Astrocyte (in vitro differentiated cells and primary cell): ENCODE data around the gene NOL4L. TPM values are rescaled to one million over a fixed set of nuclear protein-coding genes. Genes with fewer than 3 reads are reported as not detected.
"Not testable (repeated sequence)": the region's sequence is repeated elsewhere in the genome, so short reads cannot be mapped to it uniquely, and the experiment has no call there.

Experiments used
- DNase-seq: peaks from one replicate; pipeline ENCODE4 v3.0.0-alpha.2; 2010; ENCODE audit warnings: low read depth
- FAIRE-seq: peaks from 2 replicates; lab custom pipeline; 2011; peaks lifted over from hg19 to GRCh38; lab: Jason Lieb, UNC
- H2AFZ ChIP-seq: 2 replicates; pipeline ENCODE4 v1.6.0; 2012; ENCODE audit warnings: low read depth, low read length, inconsistent platforms
- H3K27ac ChIP-seq: 2 replicates; pipeline ENCODE4 v1.5.1; 2011; ENCODE audit warnings: low read depth, low read length, inconsistent platforms
- H3K27me3 ChIP-seq: 2 replicates; pipeline ENCODE4 v1.6.0; 2011; ENCODE audit warnings: low read length, inconsistent platforms; ENCODE audit not compliant: insufficient read depth
- H3K36me3 ChIP-seq: 2 replicates; pipeline ENCODE4 v1.5.1; 2011; ENCODE audit warnings: low read length, inconsistent platforms; ENCODE audit not compliant: insufficient read depth
- H3K4me1 ChIP-seq: 2 replicates; pipeline ENCODE4 v1.5.1; 2011; ENCODE audit warnings: low read length, inconsistent platforms; ENCODE audit not compliant: insufficient read depth
- H3K4me2 ChIP-seq: 2 replicates; pipeline ENCODE4 v1.6.0; 2012; ENCODE audit warnings: low read length, inconsistent platforms
- H3K4me3 ChIP-seq: 2 replicates; pipeline ENCODE4 v1.5.1; 2011; ENCODE audit warnings: low read depth, mild to moderate bottlenecking, low read length, inconsistent platforms; ENCODE audit not compliant: insufficient read depth
- H3K79me2 ChIP-seq: 2 replicates; pipeline ENCODE4 v1.6.0; 2012; ENCODE audit warnings: mild to moderate bottlenecking, low read length, inconsistent platforms; ENCODE audit not compliant: insufficient read depth
- H3K9ac ChIP-seq: 2 replicates; pipeline ENCODE4 v1.6.0; 2012; ENCODE audit warnings: mild to moderate bottlenecking, low read length, inconsistent platforms
- H3K9me3 ChIP-seq: 2 replicates; pipeline ENCODE4 v1.5.1; 2012; ENCODE audit warnings: low read depth, mild to moderate bottlenecking, low read length, inconsistent platforms; ENCODE audit not compliant: insufficient read depth
- H4K20me1 ChIP-seq: 2 replicates; pipeline ENCODE4 v1.6.0; 2012; ENCODE audit warnings: low read length, inconsistent platforms; ENCODE audit not compliant: insufficient read depth
- H3K27ac Mint-ChIP-seq: one replicate; pipeline ENCODE4 v1.8.0; 2021; ENCODE audit warnings: mild to moderate bottlenecking, mixed read lengths; ENCODE audit not compliant: unreplicated experiment
- H3K27me3 Mint-ChIP-seq: one replicate; pipeline ENCODE4 v1.8.0; 2021; ENCODE audit warnings: low read depth, mixed read lengths; ENCODE audit not compliant: unreplicated experiment
- H3K36me3 Mint-ChIP-seq: one replicate; pipeline ENCODE4 v1.8.0; 2021; ENCODE audit warnings: low read depth, mixed read lengths; ENCODE audit not compliant: unreplicated experiment
- H3K4me1 Mint-ChIP-seq: one replicate; pipeline ENCODE4 v1.8.0; 2021; ENCODE audit warnings: low read depth, mixed read lengths; ENCODE audit not compliant: unreplicated experiment
- H3K4me3 Mint-ChIP-seq: one replicate; pipeline ENCODE4 v1.8.0; 2021; ENCODE audit warnings: mild to moderate bottlenecking, moderate library complexity, mixed read lengths; ENCODE audit not compliant: unreplicated experiment
- H3K9me3 Mint-ChIP-seq: one replicate; pipeline ENCODE4 v1.8.0; 2021; ENCODE audit warnings: mild to moderate bottlenecking, mixed read lengths; ENCODE audit not compliant: unreplicated experiment
- EZH2 ChIP-seq: IDR thresholded peaks from 2 replicates; pipeline ENCODE4 v1.6.1; 2012; ENCODE audit warnings: mild to moderate bottlenecking, low read length, inconsistent platforms; ENCODE audit not compliant: insufficient read depth
- total RNA-seq: library from RNA; stranded (reverse); gene quantifications from 2 replicates; pipeline ENCODE4 v1.2.1, GENCODE V29; 2021
- TF ChIP-seq, protein P1 (sequence below): IDR thresholded peaks from 2 replicates; pipeline ENCODE4 v1.5.1; 2011; ENCODE audit warnings: low read depth, mild to moderate bottlenecking, inconsistent platforms, low read length, moderate library complexity; ENCODE audit not compliant: insufficient read depth

Gene NOL4L
- total RNA-seq, 1 donor from 2014 or later, result 35.5 TPM

DNA sequence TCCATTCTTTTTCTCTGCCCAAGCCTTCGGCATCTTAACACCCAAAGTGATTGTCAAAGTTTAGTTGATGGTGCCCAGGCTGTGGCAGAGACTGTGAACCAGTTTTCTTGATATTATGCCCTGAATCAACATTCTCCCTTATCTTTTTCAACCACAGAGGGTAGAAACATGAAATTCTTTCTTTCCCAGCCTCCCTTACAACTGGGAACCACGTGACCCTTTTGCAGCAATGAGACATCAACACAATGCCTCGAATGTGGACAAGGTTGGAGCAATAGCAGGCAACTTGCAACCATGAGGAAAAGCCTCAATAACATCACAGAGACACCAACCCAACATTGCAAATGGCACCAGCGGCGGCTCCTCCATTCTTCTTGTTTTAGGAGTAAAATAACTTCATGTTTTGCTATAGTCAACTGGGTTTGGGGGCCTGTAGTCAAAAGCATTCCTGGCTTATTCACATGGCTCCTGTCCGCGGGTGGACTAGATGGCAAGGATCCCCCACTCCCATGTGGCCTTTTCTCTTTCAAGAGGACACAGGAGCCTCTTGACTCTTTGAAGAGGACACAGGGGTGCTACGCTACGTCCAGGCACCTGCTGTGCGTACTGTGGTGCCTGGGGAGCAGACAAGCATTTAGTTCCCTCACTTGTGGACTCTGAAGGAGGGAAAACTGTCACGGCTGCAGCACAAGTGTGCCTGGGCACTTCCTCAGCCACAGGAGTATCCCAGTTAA is 90.5 kb downstream of the NOL4L start:
- Histone ChIP-seq H3K27me3 (no peaks in the 10 kb centered on the region), H3K27ac (no peak overlapping the region), H3K36me3 (no peaks in the 10 kb centered on the region), H3K4me1 (peaks cover 4% of the 10 kb centered on the region), H2AFZ (peak overlapping the region; percentile 9), H3K9ac (no peak overlapping the region), H3K9me3 (no peaks in the 10 kb centered on the region), H3K4me2 (no peak overlapping the region), H4K20me1 (no peaks in the 10 kb centered on the region), H3K79me2 (no peaks in the 10 kb centered on the region), H3K4me3 (no peak overlapping the region)
- H3K36me3 Mint-ChIP-seq, result peaks cover 4% of the 10 kb centered on the region
- DNase-seq (no peak), FAIRE-seq (no peak)
- no peak overlapping the region for H3K4me3 Mint-ChIP-seq
- H3K9me3 Mint-ChIP-seq, result no peaks in the 10 kb centered on the region
- TF ChIP-seq, protein P1, sequence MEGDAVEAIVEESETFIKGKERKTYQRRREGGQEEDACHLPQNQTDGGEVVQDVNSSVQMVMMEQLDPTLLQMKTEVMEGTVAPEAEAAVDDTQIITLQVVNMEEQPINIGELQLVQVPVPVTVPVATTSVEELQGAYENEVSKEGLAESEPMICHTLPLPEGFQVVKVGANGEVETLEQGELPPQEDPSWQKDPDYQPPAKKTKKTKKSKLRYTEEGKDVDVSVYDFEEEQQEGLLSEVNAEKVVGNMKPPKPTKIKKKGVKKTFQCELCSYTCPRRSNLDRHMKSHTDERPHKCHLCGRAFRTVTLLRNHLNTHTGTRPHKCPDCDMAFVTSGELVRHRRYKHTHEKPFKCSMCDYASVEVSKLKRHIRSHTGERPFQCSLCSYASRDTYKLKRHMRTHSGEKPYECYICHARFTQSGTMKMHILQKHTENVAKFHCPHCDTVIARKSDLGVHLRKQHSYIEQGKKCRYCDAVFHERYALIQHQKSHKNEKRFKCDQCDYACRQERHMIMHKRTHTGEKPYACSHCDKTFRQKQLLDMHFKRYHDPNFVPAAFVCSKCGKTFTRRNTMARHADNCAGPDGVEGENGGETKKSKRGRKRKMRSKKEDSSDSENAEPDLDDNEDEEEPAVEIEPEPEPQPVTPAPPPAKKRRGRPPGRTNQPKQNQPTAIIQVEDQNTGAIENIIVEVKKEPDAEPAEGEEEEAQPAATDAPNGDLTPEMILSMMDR, result no peak
- no peak for TF ChIP-seq EZH2
- H3K27ac Mint-ChIP-seq, result no peak overlapping the region
- H3K4me1 Mint-ChIP-seq, result peaks cover 8% of the 10 kb centered on the region
- H3K27me3 Mint-ChIP-seq, result no peaks in the 10 kb centered on the region

DNA sequence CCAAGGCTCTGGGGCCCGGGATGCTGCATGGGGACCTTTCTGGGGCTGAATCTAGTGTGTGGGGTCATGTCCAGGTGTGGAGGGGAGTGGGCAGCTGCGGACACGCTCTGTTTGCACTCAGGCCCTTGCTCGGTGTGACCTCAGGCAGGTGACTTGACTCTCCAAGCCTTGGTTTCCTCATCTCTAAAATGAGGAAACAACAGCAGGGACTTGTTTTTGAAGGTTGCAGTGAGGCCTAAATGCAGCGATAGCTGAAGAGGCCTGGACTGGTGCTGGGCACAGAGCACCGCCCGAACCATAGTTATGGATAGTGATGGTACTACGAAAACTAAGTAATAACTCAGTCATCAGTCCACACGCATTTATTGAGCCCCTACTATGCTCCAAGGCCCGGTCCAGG is 91.8 kb downstream of the NOL4L start:
- no peak for FAIRE-seq

DNA sequence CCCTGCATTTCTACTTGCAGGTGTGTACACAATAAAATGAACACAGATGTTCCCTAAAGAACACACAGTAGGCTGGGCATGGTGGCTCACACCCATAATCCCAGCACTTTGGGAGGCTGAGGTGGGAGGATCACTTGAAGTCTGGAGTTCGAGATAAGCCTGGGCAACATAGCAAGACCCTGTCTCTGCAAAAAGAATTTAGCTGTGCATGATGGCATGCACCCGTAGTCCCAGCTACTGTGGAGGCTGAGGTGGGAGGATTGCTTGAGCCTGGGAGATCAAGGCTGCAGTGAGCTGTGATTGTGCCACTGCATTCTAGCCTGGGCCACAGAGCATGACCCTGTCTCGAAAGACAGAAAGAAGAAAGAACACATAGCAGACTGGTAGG is 93.4 kb downstream of the NOL4L start:
- H3K27me3 Mint-ChIP-seq, H3K4me1 Mint-ChIP-seq, H4K20me1 ChIP-seq, H3K4me3 ChIP-seq, H3K79me2 ChIP-seq, H2AFZ ChIP-seq, H3K27ac ChIP-seq, H3K27ac Mint-ChIP-seq, H3K9me3 Mint-ChIP-seq, FAIRE-seq, H3K4me2 ChIP-seq, H3K27me3 ChIP-seq, H3K36me3 Mint-ChIP-seq, H3K9me3 ChIP-seq, H3K36me3 ChIP-seq, DNase-seq, H3K4me3 Mint-ChIP-seq, H3K9ac ChIP-seq, H3K4me1 ChIP-seq: not testable (repeated sequence)

More for the DNA sequence above, 91.8 kb downstream of the NOL4L start:
- H3K4me2 ChIP-seq, result no peak overlapping the region
- no peak overlapping the region for H2AFZ ChIP-seq
- DNase-seq, result no peak
- H3K27ac Mint-ChIP-seq, result no peak overlapping the region
- H3K27ac ChIP-seq, result no peak overlapping the region
- H3K4me1 Mint-ChIP-seq, result peaks cover 8% of the 10 kb centered on the region
- H3K27me3 ChIP-seq, result no peaks in the 10 kb centered on the region
- no peaks in the 10 kb centered on the region for H3K79me2 ChIP-seq
- H3K9me3 Mint-ChIP-seq, result no peaks in the 10 kb centered on the region
- no peak for TF ChIP-seq EZH2
- TF ChIP-seq, protein P1, result no peak
- no peaks in the 10 kb centered on the region for H3K27me3 Mint-ChIP-seq
- no peaks in the 10 kb centered on the region for H3K9me3 ChIP-seq
- H3K4me3 Mint-ChIP-seq, result no peak overlapping the region
- no peaks in the 10 kb centered on the region for H4K20me1 ChIP-seq
- H3K9ac ChIP-seq, result no peak overlapping the region
- H3K4me1 ChIP-seq, result peaks cover 4% of the 10 kb centered on the region
- H3K36me3 ChIP-seq, result no peaks in the 10 kb centered on the region
- H3K4me3 ChIP-seq, result no peak overlapping the region
- peaks cover 6% of the 10 kb centered on the region for H3K36me3 Mint-ChIP-seq
